Measurements from ENCODE around the gene ASB10. TPM values are rescaled to one million over a fixed set of nuclear protein-coding genes. Genes with fewer than 3 reads are reported as not detected.
A peak's percentile ranks its signal among the peaks of the same experiment; 100 is the strongest.

The ASB10 gene
- total RNA-seq, 2 experiments from 2014 or later: not detected

DNA sequence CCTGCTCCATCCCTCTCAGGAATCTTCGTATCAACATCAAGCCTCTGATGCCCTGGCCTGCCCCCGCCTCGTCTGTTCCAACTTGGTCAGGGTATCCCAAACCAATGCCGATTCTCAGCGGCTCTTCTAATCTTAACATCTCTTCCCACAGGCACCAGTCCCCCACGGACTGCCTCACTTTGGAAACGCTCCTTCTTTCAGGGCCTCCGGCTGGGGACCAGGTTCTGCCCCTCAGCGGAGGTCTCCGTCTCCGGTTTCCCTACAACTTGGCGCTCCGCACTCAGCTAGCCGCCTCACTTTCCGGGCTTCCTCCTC lies 39.5 kb upstream of the ASB10 start:
- Mint-ChIP-seq H3K27ac (peak overlapping the region; percentile 95), H3K9me3 (no peaks in the 10 kb centered on the region), H3K4me1 (peaks cover 45% of the 10 kb centered on the region), H3K27me3 (no peaks in the 10 kb centered on the region), H3K36me3 (ENCODE audit: low read depth) (peaks cover 33% of the 10 kb centered on the region), H3K4me3 (peak overlapping the region; percentile 99)
- ChIA-PET CTCF (interaction anchor here (0.6 to 4.9 kb wide), 11 partner anchors 9 to 241 kb away, joined by 3 to 26 read pairs (median 3); partner anchors contain the start of gene GBX1), POLR2A (no interaction called here)
- no peak for DNase-seq

DNA sequence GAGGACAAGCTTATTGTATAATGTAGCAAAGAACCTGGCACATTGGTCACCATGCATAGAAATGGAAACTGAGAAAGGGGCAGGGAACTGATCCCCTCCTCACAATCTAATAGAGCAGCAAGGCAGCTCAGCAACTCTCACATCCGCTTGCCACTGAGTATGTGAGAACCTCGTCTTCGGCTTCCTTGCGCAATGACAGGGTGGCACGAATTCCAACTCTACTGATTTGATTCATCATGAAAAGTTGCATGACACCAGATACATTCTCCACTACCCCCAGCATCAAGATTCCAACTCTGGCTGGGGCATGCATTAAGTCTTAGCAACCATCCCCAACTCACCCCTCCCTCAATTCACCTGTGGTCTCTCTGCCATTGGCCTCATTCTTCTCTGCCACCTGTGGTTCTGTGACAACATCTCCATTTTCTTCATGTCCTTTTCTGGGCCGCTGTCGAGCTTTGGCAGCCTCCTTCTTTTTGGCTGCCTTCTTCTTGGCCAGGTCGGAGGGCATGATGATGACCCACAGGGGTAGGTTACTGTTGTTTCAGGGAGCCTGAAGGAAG lies 39.0 kb upstream of the ASB10 start:
- Mint-ChIP-seq H3K27ac (peak overlapping the region; percentile 95), H3K9me3 (no peaks in the 10 kb centered on the region), H3K27me3 (no peaks in the 10 kb centered on the region), H3K4me3 (peak overlapping the region; percentile 99), H3K36me3 (ENCODE audit: low read depth) (peaks cover 35% of the 10 kb centered on the region), H3K4me1 (peaks cover 40% of the 10 kb centered on the region)
- CTCF ChIA-PET: interaction anchor here (1.0 to 4.9 kb wide), 6 partner anchors 8 to 115 kb away, joined by 3 to 26 read pairs (median 6); partner anchors contain the start of gene NUB1
- POLR2A ChIA-PET: no interaction called here
- DNase-seq: no peak

DNA sequence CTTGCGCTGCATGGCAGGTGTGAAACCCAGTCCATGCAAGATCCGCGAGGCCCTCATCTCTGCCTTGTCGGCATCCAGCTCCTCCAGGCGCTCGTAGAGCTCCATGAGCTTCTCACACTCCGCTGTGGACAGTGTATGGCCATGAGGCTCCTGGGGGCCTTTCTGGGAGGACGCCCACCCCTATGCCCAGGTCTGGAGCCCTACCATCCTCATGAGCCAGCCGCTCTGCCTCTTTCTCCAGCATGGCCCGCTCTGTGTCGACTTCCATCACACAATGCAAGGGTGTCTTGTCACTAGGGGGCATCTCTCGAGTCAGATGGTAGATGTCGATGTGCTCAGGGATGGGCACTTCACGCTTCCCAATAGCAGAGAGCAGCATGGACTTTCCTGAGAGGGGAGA lies 36.7 kb upstream of the ASB10 start:
- POLR2A ChIA-PET: no interaction called here
- no peaks in the 10 kb centered on the region for H3K9me3 Mint-ChIP-seq
- peaks cover 41% of the 10 kb centered on the region for H3K36me3 Mint-ChIP-seq (ENCODE audit: low read depth)

DNA sequence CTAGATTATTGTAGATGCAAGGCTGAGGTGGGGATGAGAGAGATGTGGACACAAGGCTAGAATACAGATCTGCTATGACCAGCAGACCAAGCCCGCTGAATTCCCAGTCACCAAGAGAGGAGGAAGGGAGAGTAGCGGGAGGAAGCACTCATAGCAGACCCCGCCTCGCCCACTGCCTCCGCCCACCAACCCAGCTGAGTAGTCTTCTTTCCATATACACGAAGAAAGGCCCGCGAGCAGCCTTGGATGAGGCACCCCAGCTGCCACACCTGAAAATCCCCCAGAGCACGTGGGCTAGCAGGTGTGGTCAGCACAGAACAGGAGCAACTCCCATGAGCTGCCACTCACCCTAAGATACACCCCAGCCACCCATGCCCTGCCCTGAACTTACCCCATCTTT lies 31.1 kb upstream of the ASB10 start:
- ChIA-PET POLR2A (no interaction called here), CTCF (interaction anchor here (0.8 to 2.2 kb wide), 3 partner anchors 8 to 97 kb away, joined by 4 to 7 read pairs (median 5); partner anchors contain the start of gene ABCF2)
- H3K9me3 Mint-ChIP-seq: no peaks in the 10 kb centered on the region
- DNase-seq: no peak
- peaks cover 50% of the 10 kb centered on the region for H3K36me3 Mint-ChIP-seq (ENCODE audit: low read depth)
- no peak overlapping the region for H3K27ac Mint-ChIP-seq
- no peaks in the 10 kb centered on the region for H3K27me3 Mint-ChIP-seq
- H3K4me1 Mint-ChIP-seq: no peaks in the 10 kb centered on the region
- H3K4me3 Mint-ChIP-seq: no peak overlapping the region

More for the DNA sequence above, 36.7 kb upstream of the ASB10 start:
- CTCF ChIA-PET: interaction anchor here (1.1 to 1.2 kb wide), 2 partner anchors 12 to 20 kb away, joined by 3 read pairs; no protein-coding TSS in a partner anchor
- Mint-ChIP-seq H3K27me3 (no peaks in the 10 kb centered on the region), H3K4me3 (no peak overlapping the region), H3K4me1 (peaks cover 39% of the 10 kb centered on the region), H3K27ac (no peak overlapping the region)
- no peak for DNase-seq

DNA sequence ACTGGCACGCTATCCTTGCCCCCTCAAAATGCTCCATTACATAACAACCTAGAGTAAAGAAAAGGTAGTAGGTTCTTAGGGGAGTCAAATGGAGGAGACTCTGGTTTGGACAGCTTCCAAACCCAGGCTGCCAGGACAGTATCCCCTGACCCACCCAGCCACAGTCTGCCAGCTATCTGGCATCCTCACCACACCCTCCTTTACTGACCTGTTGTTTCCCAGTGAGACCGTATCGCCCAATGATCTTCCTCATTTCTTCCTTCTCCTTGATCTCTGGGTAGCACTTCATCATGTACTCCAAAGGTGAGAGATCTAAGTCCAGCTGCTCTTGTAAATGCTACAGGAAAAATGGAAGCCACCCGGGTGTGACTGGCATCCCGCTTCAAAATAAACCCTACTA lies 28.3 kb upstream of the ASB10 start:
- H3K27me3 Mint-ChIP-seq: no peaks in the 10 kb centered on the region
- H3K4me1 Mint-ChIP-seq: no peaks in the 10 kb centered on the region
- peaks cover 42% of the 10 kb centered on the region for H3K36me3 Mint-ChIP-seq (ENCODE audit: low read depth)
- DNase-seq: no peak
- POLR2A ChIA-PET: no interaction called here
- no peak overlapping the region for H3K27ac Mint-ChIP-seq
- CTCF ChIA-PET: interaction anchor here (1.0 to 3.2 kb wide), 2 partner anchors 10 to 50 kb away, joined by 3 to 10 read pairs; partner anchors contain the start of gene ABCF2
- no peak overlapping the region for H3K4me3 Mint-ChIP-seq
- H3K9me3 Mint-ChIP-seq: no peaks in the 10 kb centered on the region

DNA sequence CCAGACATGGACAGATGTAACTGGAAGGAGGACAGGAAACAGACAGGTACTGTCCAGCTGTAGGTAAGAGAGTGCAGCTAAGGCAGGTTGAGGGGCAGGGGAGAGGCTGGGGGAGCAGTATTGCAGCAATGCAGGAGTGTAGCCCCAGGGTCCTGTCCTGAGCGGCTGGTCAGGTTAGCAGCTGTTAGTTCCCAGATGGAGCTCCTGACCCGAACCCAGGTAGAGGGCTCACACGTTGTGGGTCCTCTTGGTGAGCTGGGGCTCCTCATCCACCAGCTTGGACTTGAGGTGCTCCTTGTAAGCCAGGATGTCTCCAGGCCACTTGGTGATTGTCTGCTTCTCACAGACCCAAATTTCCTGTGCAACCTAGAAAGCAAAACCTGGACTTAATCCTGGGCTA lies 26.8 kb upstream of the ASB10 start:
- H3K27me3 Mint-ChIP-seq: no peaks in the 10 kb centered on the region
- CTCF ChIA-PET: interaction anchor here (1.4 to 3.2 kb wide), 4 partner anchors 12 to 114 kb away, joined by 3 to 10 read pairs (median 6); partner anchors contain the start of gene ABCF2
- H3K36me3 Mint-ChIP-seq (ENCODE audit: low read depth): peaks cover 38% of the 10 kb centered on the region
- no peaks in the 10 kb centered on the region for H3K4me1 Mint-ChIP-seq
- no peaks in the 10 kb centered on the region for H3K9me3 Mint-ChIP-seq
- DNase-seq: no peak
- no peak overlapping the region for H3K4me3 Mint-ChIP-seq
- POLR2A ChIA-PET: no interaction called here
- H3K27ac Mint-ChIP-seq: no peak overlapping the region

DNA sequence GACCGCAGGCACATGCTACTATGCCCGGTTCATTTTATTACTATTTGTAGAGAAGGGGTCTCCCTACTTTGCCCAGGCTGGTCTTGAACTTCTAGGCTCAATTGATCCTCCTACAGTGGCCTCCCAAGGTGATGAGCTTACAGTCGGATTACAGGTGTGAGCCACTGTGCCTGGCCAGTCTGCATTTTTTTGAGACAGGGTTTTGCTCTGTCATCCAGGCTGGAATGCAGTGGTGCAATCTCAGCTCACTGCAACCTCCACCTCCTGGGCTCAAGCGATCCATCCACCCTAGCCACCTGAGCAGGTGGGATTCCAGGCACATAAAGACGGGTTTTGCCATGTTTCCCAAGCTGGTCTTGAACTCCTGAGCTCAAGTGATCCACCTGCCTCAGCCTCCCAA lies 25.6 kb upstream of the ASB10 start:
- Mint-ChIP-seq H3K36me3 (ENCODE audit: low read depth) (peaks cover 27% of the 10 kb centered on the region), H3K4me3 (no peak overlapping the region), H3K27me3 (no peaks in the 10 kb centered on the region), H3K9me3 (no peaks in the 10 kb centered on the region), H3K4me1 (peaks cover 8% of the 10 kb centered on the region), H3K27ac (no peak overlapping the region)
- CTCF ChIA-PET: interaction anchor here (2.9 to 3.2 kb wide), 2 partner anchors 13 to 31 kb away, joined by 8 to 10 read pairs; partner anchors contain the start of gene ABCF2
- no peak for DNase-seq
- POLR2A ChIA-PET: no interaction called here

DNA sequence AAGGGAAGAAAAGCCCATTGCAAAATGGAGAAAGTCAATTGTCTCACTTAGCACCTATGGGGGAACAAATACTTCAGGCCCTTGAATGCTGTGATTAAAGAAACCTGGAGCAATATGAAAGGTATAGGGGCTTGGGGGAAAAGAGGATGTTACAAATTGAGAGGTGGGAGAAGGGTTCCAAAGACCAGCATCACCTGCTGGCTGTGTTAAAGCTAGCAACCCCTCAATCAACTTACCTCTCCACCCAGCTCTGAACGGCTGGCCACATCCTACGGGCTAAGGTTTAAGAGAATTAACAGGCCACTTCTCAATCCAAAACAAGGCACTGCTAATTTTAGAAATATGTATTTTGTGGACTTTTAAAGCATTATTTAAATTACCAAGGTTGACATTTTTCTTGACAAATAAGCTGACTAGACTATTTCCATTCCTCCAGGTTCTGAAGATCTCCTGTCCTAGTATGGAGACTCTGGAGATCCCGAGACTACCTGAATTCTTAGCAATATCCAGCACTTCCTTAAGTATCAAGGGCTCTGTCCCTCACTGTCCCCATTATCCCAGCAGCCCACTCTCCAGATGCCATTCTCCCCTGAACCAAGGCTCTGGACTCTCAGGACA lies 24.2 kb upstream of the ASB10 start:
- peaks cover 2% of the 10 kb centered on the region for H3K27me3 Mint-ChIP-seq
- H3K9me3 Mint-ChIP-seq: no peaks in the 10 kb centered on the region
- H3K4me1 Mint-ChIP-seq: peaks cover 20% of the 10 kb centered on the region
- DNase-seq: no peak
- H3K36me3 Mint-ChIP-seq (ENCODE audit: low read depth): peaks cover 26% of the 10 kb centered on the region
- ChIA-PET POLR2A (no interaction called here), CTCF (interaction anchor here (0.7 to 2.9 kb wide), 4 partner anchors 12 to 66 kb away, joined by 3 to 8 read pairs (median 3); no protein-coding TSS in a partner anchor)
- no peak overlapping the region for H3K27ac Mint-ChIP-seq
- no peak overlapping the region for H3K4me3 Mint-ChIP-seq

DNA sequence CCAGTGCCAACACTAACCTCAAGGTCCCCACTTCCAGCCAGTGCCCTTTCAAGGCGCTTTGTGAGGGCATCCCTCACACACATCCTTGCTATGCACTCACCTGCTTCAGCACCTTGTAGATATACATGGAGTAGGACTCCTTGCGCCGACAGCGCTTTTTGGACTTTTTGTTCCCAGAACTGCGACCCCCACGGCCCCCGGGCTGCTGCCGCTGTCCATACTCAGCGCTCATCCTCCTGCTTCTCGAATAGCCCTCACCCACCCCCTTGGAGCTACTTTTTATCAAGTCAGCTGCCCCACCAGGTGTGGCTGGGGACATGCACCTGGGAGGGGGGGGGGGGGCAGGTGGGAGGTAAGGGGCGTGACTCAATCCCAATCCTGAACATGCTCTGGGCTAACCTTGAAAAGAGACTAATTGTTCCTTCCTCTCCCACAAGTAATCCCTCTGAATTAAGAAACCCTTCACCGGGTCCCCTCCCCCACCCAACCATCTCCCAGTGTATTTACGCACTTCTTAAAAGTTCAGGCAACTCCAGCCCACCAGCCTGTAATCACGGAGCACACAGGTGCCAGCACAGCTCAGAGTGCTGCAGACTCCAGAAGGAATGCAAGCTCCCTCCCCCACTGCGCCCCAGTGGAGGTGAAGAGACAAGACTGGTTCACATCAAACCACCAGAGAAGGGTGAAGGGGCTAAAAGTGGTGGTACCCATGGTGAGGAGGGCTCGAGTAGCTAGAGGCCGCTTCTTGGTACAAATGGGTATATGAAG lies 23.2 kb upstream of the ASB10 start, which contains the start of gene H2BK1:
TSS of gene H2BK1 (minus strand) at position 402 of the 768 bp plus-strand sequence. CDS start at position 232, 170 bp downstream.
- Mint-ChIP-seq H3K4me3 (no peak within 1 kb of the TSS), H3K4me1 (peaks cover 25% of the 10 kb centered on the region), H3K36me3 (ENCODE audit: low read depth) (peaks cover 22% of the 10 kb centered on the region), H3K27ac (no peak within 1 kb of the TSS), H3K9me3 (no peaks in the 10 kb centered on the region), H3K27me3 (peaks cover 8% of the 10 kb centered on the region)
- CTCF ChIA-PET: interaction anchor here (0.7 to 1.2 kb wide), 3 partner anchors 26 to 108 kb away, joined by 3 to 4 read pairs (median 3); no protein-coding TSS in a partner anchor
- POLR2A ChIA-PET: no interaction called here
- no peak for DNase-seq

DNA sequence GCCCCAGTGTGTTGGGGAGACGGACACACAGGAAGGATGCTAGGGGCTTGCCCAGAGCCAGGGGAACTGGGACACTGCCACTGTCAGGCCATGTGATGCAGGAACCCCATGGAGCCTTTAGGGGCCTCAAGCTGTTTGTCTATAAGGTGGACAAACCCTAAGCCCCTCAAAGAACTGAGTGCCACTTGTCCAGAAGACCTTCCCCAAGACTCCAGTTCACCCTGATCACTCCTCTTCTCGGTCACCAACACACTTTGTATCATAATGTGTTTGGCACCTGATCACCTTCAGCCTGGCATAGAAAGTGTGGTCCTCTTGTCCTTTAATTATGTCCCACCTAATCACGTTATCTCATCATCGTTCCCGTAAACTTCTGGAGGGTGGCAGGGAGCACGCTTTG lies 22.5 kb upstream of the ASB10 start:
- no peak overlapping the region for H3K27ac Mint-ChIP-seq
- H3K4me3 Mint-ChIP-seq: no peak overlapping the region
- H3K9me3 Mint-ChIP-seq: no peaks in the 10 kb centered on the region
- peaks cover 13% of the 10 kb centered on the region for H3K27me3 Mint-ChIP-seq
- H3K36me3 Mint-ChIP-seq (ENCODE audit: low read depth): peaks cover 15% of the 10 kb centered on the region
- peaks cover 25% of the 10 kb centered on the region for H3K4me1 Mint-ChIP-seq
- no peak for DNase-seq
- ChIA-PET CTCF (interaction anchor here (1.1 to 1.9 kb wide), 2 partner anchors 17 to 108 kb away, joined by 4 to 5 read pairs; partner anchors contain the start of gene ABCF2), POLR2A (no interaction called here)

DNA sequence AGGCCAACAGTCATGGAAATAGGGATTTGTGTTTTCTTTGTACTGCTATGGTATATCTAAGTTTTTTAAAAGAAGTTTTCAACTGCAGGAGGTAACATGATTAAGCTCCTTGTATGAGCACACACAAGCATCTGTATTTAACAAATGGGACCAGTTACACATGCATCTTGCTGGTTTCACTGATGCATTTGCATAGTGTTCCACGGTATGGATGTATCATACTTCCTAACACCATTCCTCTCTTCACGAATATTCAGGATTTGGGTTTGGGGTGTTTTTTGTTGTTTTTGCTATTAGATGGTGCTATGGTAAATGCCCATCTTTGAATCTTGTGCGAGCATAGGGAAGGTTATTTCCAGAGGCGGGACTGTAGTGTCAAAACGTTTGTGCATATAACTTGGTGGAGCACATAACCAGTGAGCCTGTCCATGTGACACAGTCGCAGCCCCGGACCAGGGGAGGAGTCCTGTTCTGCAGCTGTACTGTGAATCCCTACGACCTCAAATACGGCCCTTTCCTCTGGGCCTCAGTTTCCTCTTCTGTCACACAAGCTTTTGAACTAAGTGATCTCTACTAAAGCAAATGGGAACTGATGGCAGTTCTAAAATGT lies 21.3 kb upstream of the ASB10 start:
- Mint-ChIP-seq H3K36me3 (ENCODE audit: low read depth) (peaks cover 9% of the 10 kb centered on the region), H3K9me3 (no peaks in the 10 kb centered on the region), H3K27ac (peak overlapping the region; percentile 76)

DNA sequence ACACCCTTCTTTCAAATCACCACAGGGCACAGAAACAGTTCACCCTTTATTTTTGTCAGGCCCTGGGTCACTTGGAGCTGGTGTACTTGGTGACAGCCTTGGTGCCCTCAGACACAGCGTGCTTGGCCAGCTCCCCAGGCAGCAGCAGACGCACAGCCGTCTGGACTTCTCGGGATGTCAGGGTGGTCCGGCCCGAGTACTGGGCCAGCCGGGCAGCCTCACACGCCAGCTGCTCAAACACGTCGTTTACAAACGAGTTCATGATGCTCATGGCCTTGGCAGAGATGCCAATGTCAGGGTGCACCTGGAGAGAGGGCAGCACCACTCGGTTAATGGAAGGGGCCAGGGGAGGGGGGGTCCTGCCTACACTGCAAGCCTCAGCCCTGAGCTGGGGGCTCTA lies 20.8 kb upstream of the ASB10 start:
- DNase-seq: no peak
- CTCF ChIA-PET: interaction anchor here (1.0 to 1.9 kb wide), 3 partner anchors 12 to 36 kb away, joined by 3 to 5 read pairs (median 3); partner anchors contain the start of gene ABCF2
- H3K27me3 Mint-ChIP-seq: peaks cover 14% of the 10 kb centered on the region
- POLR2A ChIA-PET: no interaction called here
- H3K27ac Mint-ChIP-seq: peak overlapping the region; percentile 76
- H3K36me3 Mint-ChIP-seq (ENCODE audit: low read depth): peaks cover 5% of the 10 kb centered on the region
- H3K9me3 Mint-ChIP-seq: no peaks in the 10 kb centered on the region
- peak overlapping the region; percentile 12 for H3K4me3 Mint-ChIP-seq
- peaks cover 25% of the 10 kb centered on the region for H3K4me1 Mint-ChIP-seq

More for the DNA sequence above, 21.3 kb upstream of the ASB10 start:
- no peak for DNase-seq
- ChIA-PET POLR2A (no interaction called here), CTCF (interaction anchor here (1.1 to 1.9 kb wide), 2 partner anchors 13 to 18 kb away, joined by 3 to 5 read pairs; partner anchors contain the start of gene ABCF2)
- H3K4me1 Mint-ChIP-seq: peaks cover 25% of the 10 kb centered on the region
- H3K27me3 Mint-ChIP-seq: peaks cover 14% of the 10 kb centered on the region
- no peak overlapping the region for H3K4me3 Mint-ChIP-seq

Measured in activated CD4-positive, alpha-beta T cell treated with anti-CD3 and anti-CD28 coated beads, Interleukin-2, amount 10 ng/mL, durations not matched to agents 7 days and 5 days (primary cell).